ENCODE results near the gene TMA7.

DNA sequence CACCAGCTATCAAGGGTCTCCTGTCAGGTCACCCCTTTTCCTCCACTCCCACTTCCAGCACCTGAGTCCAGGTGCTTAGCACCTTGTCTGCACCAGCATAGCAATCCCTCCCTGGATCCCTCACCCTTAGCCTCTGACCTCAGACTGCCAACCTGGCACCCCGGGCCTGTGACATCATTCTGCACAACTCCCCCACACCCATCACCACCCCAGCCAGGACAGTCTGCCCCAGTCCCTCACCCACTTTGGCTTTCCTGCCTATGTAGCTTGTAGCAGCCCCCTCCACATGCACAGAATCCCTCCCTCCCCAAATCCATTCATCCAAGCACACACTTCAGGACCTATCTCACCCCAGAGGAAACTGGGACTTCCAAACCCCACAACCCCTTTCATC is 9.4 kb upstream of the TMA7 start:
- TF ChIP-seq, protein P1, sequence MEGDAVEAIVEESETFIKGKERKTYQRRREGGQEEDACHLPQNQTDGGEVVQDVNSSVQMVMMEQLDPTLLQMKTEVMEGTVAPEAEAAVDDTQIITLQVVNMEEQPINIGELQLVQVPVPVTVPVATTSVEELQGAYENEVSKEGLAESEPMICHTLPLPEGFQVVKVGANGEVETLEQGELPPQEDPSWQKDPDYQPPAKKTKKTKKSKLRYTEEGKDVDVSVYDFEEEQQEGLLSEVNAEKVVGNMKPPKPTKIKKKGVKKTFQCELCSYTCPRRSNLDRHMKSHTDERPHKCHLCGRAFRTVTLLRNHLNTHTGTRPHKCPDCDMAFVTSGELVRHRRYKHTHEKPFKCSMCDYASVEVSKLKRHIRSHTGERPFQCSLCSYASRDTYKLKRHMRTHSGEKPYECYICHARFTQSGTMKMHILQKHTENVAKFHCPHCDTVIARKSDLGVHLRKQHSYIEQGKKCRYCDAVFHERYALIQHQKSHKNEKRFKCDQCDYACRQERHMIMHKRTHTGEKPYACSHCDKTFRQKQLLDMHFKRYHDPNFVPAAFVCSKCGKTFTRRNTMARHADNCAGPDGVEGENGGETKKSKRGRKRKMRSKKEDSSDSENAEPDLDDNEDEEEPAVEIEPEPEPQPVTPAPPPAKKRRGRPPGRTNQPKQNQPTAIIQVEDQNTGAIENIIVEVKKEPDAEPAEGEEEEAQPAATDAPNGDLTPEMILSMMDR (conservative IDR thresholded peaks at IDR 0.05; ENCODE audit: low read length), result no peak
- TF ChIP-seq EZH2phosphoT487 (IDR thresholded peaks at IDR 0.05; ENCODE audit: borderline replicate concordance, low read depth, low read length), result no peak
